HCT116 (cell line): ENCODE results near the gene GNAI2. TPM values are rescaled to one million over a fixed set of nuclear protein-coding genes. Genes with fewer than 3 reads are reported as not detected.

ENCODE experiments used
- ATAC-seq: fragments of 200-7000 bp; cut with Tn5 transposase; 2 replicates; pipeline ENCODE4 v1.9.1; 2020; ENCODE audit warnings: mild to moderate bottlenecking, moderate library complexity
- BruUV-seq: library from RNA; stranded (reverse); fragments of 400-500 nt; replicated peaks from 2 replicates; lab custom pipeline; 2021; lab: Mats Ljungman, UMichigan
- CTCF ChIA-PET: fragments of 300-600 bp; sonication (Branson Sonifier 250); formaldehyde crosslinking; loops from one replicate; lab custom pipeline; 2021; ENCODE audit warnings: antibody characterized with exemption; lab: Charles Lee
- POLR2A ChIA-PET: fragments of 300-600, 350-600 bp; sonication (Branson Sonifier 250); formaldehyde crosslinking; loops from one replicate; lab custom pipeline; 2021; ENCODE audit warnings: antibody characterized with exemption; lab: Charles Lee
- RAD21 ChIA-PET, 2 experiments: fragments of 300-600 bp; sonication (Branson Sonifier 250); formaldehyde crosslinking; loops; one replicate each; lab custom pipeline; 2023; ENCODE audit warnings: low total read pairs in 2 of 2; ENCODE audit not compliant: uncharacterized antibody in 2 of 2, unreplicated experiment in 2 of 2, low non-redundant PET in 1 of 2; lab: Charles Lee
- DNase-seq: peaks from one replicate; pipeline ENCODE4 v3.0.0-alpha.2; 2010; ENCODE audit warnings: low read depth, low spot score
- H2AFZ ChIP-seq: fragments of 200-600 bp; shearing (Covaris generic), sonication (generic); 2 replicates; pipeline ENCODE4 v1.6.1; 2017; ENCODE audit warnings: low read depth, mixed run types, mixed read lengths, antibody characterized with exemption, low read length; ENCODE audit not compliant: poor library complexity, severe bottlenecking
- H3K27ac ChIP-seq: 2 replicates; pipeline ENCODE4 v1.5.1; 2012; ENCODE audit warnings: low read depth, low read length
- H3K27me3 ChIP-seq: fragments of 200-600 bp; sonication (generic); 2 replicates; pipeline ENCODE4 v1.6.1; 2016; ENCODE audit warnings: mixed run types, low read length, mixed read lengths; ENCODE audit not compliant: insufficient read depth
- H3K36me3 ChIP-seq, 2 experiments: fragments of 200-500 bp in 1 of 2; fragments of 200-600 bp in 1 of 2; sonication (Bioruptor generic) in 1 of 2; sonication (generic) in 1 of 2; 2 replicates each; pipeline versions ENCODE4 v1.5.1 to v1.6.1; 2014 to 2016; ENCODE audit warnings: low read length in 2 of 2, inconsistent platforms in 1 of 2, mixed read lengths in 1 of 2, mixed run types in 1 of 2; ENCODE audit not compliant: insufficient read depth in 2 of 2, control insufficient read depth in 1 of 2
- H3K4me1 ChIP-seq, 2 experiments: fragments of 200-600 bp in 1 of 2; sonication (generic) in 1 of 2; 2 replicates each; pipeline versions ENCODE4 v1.5.1 to v1.6.1; 2012 to 2017; ENCODE audit warnings: low read length in 2 of 2, inconsistent platforms in 1 of 2, mild to moderate bottlenecking in 1 of 2, mixed read lengths in 1 of 2, mixed run types in 1 of 2, moderate library complexity in 1 of 2; ENCODE audit not compliant: insufficient read depth in 2 of 2, control insufficient read depth in 1 of 2
- H3K4me2 ChIP-seq: fragments of 200-600 bp; sonication (generic); 2 replicates; pipeline ENCODE4 v1.6.1; 2017; ENCODE audit warnings: mixed run types, low read length, mixed read lengths
- H3K4me3 ChIP-seq, 2 experiments: fragments of 200-600 bp in 1 of 2; sonication (generic) in 1 of 2; replicated peaks in 1 of 2; 2 replicates each; pipeline ENCODE4 v1.5.1; 2011 to 2016; ENCODE audit warnings: low read length in 2 of 2, control low read depth in 1 of 2, low read depth in 1 of 2, mild to moderate bottlenecking in 1 of 2, mixed read lengths in 1 of 2, mixed run types in 1 of 2
- H3K79me2 ChIP-seq: fragments of 200-600 bp; sonication (generic); 2 replicates; pipeline ENCODE4 v1.6.1; 2017; ENCODE audit warnings: mild to moderate bottlenecking, mixed run types, low read length, moderate library complexity, mixed read lengths; ENCODE audit not compliant: insufficient read depth
- H3K9ac ChIP-seq: fragments of 200-600 bp; sonication (generic); 2 replicates; pipeline ENCODE4 v1.6.1; 2016; ENCODE audit warnings: low read length, mixed read lengths
- H3K9me2 ChIP-seq: fragments of 200-600 bp; sonication (generic), shearing (Covaris generic); 2 replicates; pipeline ENCODE4 v1.6.1; 2017; ENCODE audit warnings: mixed run types, mild to moderate bottlenecking, moderate library complexity; ENCODE audit not compliant: insufficient read depth
- H3K9me3 ChIP-seq, 2 experiments: fragments of 200-500 bp in 1 of 2; fragments of 200-600 bp in 1 of 2; sonication (Bioruptor generic) in 1 of 2; sonication (generic) in 1 of 2; 2 replicates each; pipeline ENCODE4 v1.6.1; 2014 to 2017; ENCODE audit warnings: low read length in 2 of 2, mixed read lengths in 2 of 2, inconsistent platforms in 1 of 2, low read depth in 1 of 2, mild to moderate bottlenecking in 1 of 2, mixed run types in 1 of 2, moderate library complexity in 1 of 2; ENCODE audit not compliant: control insufficient read depth in 1 of 2, insufficient read depth in 1 of 2
- H4K20me1 ChIP-seq: fragments of 200-600 bp; sonication (generic), shearing (Covaris generic); 2 replicates; pipeline ENCODE4 v1.6.1; 2017; ENCODE audit warnings: mixed run types, mild to moderate bottlenecking, moderate library complexity; ENCODE audit not compliant: insufficient read depth
- ELF1 ChIP-seq: IDR thresholded peaks from 2 replicates; pipeline ENCODE4 v1.6.1; 2012; ENCODE audit warnings: low read depth, borderline replicate concordance
- RAD21 ChIP-seq: IDR thresholded peaks from 2 replicates; pipeline ENCODE4 v1.6.1; 2012; ENCODE audit warnings: low read depth, mild to moderate bottlenecking
- SP1 ChIP-seq: IDR thresholded peaks from 2 replicates; pipeline ENCODE4 v1.6.1; 2012; ENCODE audit warnings: low read depth
- TCF7L2 ChIP-seq: IDR thresholded peaks from 2 replicates; pipeline ENCODE4 v1.7.0; 2011; ENCODE audit warnings: borderline replicate concordance, inconsistent platforms; ENCODE audit not compliant: insufficient read depth, insufficient read length; ENCODE audit errors: extremely low read depth
- intact Hi-C: fragments of 100-400 bp; cut with micrococcal nuclease; formaldehyde crosslinking; loops from 2 replicates; pipeline ENCODE4 v1.10.0; 2022
- total RNA-seq: library from RNA; stranded (reverse); gene quantifications from one replicate; pipeline ENCODE4 v1.2.1, GENCODE V29; 2021; ENCODE audit not compliant: unreplicated experiment
- TF ChIP-seq, protein P1 (sequence below), 3 experiments: fragments of 200-600 bp in 1 of 3; sonication (generic) in 1 of 3; IDR thresholded peaks in 2 of 3; conservative IDR thresholded peaks in 1 of 3; 2 replicates each; pipeline ENCODE4 v1.5.1; 2012 to 2017; ENCODE audit warnings: low read depth in 2 of 3, low read length in 2 of 3, antibody characterized with exemption in 1 of 3, borderline replicate concordance in 1 of 3, control low read depth in 1 of 3, mild to moderate bottlenecking in 1 of 3, mixed read lengths in 1 of 3, mixed run types in 1 of 3, moderate library complexity in 1 of 3; ENCODE audit not compliant: insufficient read depth in 1 of 3

Gene GNAI2
- total RNA-seq, 1 experiment from 2014 or later, result 170 TPM

DNA sequence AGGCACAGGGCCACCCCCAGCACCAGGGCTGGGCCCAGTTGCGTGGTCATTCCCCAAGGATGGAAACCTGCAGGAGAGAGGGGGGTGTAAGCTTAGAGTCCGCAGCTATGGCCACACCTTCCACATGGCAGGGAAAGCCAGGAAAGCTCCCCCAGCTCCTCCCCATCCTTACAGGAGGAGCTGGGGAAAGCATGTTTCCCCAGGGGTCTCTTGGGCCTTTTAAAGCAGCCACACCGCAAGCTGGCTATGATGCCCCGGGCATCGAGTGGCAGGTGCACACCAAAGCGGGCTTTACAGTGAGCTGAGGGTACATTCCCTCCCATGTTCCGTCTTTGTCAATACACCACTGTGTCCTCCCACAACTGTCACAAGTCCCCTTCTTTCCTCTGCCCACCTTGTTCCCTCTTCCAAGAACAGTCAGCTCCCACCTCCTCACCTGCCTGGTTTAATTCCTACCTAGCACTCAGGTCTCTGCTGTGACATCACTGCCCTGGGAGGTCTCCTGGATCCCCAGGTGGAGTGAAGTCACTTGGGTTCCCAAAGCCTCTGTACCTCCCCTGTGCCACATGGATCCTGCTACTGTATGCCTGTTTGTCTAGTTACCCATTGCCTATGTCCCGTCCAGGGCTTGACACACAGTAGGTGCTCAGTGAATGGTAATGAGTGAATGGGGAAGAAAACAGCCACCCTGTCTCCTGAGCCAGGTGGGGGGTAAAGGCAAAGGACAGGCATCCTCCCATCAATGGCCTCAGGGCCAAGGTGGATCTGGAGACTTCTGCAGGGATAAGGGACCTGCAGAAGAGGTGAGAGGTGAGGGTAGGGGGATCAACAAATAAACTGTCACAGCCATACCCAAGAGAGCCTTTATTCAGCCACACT, 59.8 kb downstream of the GNAI2 start:
- H3K27ac ChIP-seq, result no peak overlapping the region
- no peak for TF ChIP-seq RAD21
- TF ChIP-seq TCF7L2, result no peak
- TF ChIP-seq, protein P1, sequence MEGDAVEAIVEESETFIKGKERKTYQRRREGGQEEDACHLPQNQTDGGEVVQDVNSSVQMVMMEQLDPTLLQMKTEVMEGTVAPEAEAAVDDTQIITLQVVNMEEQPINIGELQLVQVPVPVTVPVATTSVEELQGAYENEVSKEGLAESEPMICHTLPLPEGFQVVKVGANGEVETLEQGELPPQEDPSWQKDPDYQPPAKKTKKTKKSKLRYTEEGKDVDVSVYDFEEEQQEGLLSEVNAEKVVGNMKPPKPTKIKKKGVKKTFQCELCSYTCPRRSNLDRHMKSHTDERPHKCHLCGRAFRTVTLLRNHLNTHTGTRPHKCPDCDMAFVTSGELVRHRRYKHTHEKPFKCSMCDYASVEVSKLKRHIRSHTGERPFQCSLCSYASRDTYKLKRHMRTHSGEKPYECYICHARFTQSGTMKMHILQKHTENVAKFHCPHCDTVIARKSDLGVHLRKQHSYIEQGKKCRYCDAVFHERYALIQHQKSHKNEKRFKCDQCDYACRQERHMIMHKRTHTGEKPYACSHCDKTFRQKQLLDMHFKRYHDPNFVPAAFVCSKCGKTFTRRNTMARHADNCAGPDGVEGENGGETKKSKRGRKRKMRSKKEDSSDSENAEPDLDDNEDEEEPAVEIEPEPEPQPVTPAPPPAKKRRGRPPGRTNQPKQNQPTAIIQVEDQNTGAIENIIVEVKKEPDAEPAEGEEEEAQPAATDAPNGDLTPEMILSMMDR (IDR thresholded peaks at IDR 0.05 in 2 of 3, conservative IDR thresholded peaks at IDR 0.05 in 1 of 3; ENCODE audit: borderline replicate concordance in 1 of 3, insufficient read depth in 1 of 3, low read depth in 2 of 3, low read length in 2 of 3), result no peak
- no peak for TF ChIP-seq ELF1
- no peak for TF ChIP-seq SP1
- no peak overlapping the region for H3K9ac ChIP-seq
- peaks cover 0 to under 1% of the 10 kb centered on the region in 2 experiments; a peak in 1 of 4 replicates for H3K36me3 ChIP-seq
- no peak overlapping the region for H3K4me3 ChIP-seq
- H2AFZ ChIP-seq, result no peak overlapping the region
- no peaks in the 10 kb centered on the region for H3K9me2 ChIP-seq
- ATAC-seq, result no peak
- ChIA-PET POLR2A (no interaction called here), RAD21 (no interaction called here), CTCF (no interaction called here)
- intact Hi-C loops, result no loop called here
- H3K79me2 ChIP-seq, result peaks cover 17% of the 10 kb centered on the region
- H3K9me3 ChIP-seq, result no peaks in the 10 kb centered on the region
- H3K27me3 ChIP-seq, result no peaks in the 10 kb centered on the region
- no peak overlapping the region for H3K4me2 ChIP-seq
- no TSS peak for BruUV-seq
- DNase-seq, result no peak
- peaks cover 15 to 35% of the 10 kb centered on the region in 2 experiments for H3K4me1 ChIP-seq
- no peaks in the 10 kb centered on the region for H4K20me1 ChIP-seq
